Measurements from ENCODE around the gene TGFB1I1. TPM values are rescaled to one million over a fixed set of nuclear protein-coding genes. Genes with fewer than 3 reads are reported as not detected.

Gene TGFB1I1
- total and polyA plus RNA-seq, 2 donors (not counting 3 experiments of a cell fraction or from before 2014, with no cell fraction given): 73.7 to 115 TPM

DNA sequence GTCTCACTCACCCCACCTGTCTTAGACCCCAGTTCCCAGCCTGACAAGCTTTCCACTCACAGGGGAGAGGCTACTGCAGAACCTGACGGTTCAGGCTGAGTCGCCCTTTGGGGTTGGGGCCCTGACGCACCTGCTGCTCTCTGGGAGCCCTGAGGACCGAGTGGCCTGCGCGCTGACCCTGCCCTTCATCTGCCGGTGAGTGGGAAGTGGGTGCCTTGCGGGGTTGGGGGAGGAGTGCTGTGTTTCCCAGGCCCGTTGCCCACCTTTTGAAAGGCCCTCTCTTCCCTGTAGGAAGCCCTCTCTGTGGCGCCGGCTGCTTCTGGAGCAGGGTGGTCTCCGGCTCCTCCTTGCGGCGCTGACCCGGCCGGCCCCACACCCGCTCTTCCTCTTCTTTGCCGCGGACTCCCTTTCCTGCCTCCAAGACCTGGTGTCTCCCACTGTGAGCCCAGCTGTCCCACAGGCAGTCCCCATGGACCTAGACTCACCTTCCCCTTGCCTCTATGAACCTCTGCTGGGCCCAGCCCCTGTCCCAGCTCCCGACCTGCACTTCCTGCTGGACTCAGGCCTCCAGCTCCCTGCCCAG is 6.1 kb upstream of the TGFB1I1 start:
- BruUV-seq (replicated peaks): no TSS peak
- FAIRE-seq (no peak), DNase-seq (ENCODE audit: low read depth, low spot score) (no peak)
- Histone ChIP-seq H3K9me1 (replicated peaks; ENCODE audit: control insufficient read depth, extremely low read depth, insufficient read depth, low read length) (no peaks in the 10 kb centered on the region), H3K4me2 (ENCODE audit: insufficient read depth, low read length) (no peak overlapping the region), H3K79me2 (ENCODE audit: control insufficient read depth, insufficient read depth, low read length) (peaks cover 4% of the 10 kb centered on the region), H3K27ac (ENCODE audit: insufficient read depth, low read depth, low read length) (no peak overlapping the region), H3K9me3 (replicated peaks; ENCODE audit: control insufficient read depth, insufficient read depth, low read length) (no peaks in the 10 kb centered on the region), H4K20me1 (replicated peaks; ENCODE audit: control insufficient read depth, extremely low read depth, insufficient read depth, low read length) (no peaks in the 10 kb centered on the region), H3K4me3 (replicated peaks in 1 of 3; ENCODE audit: insufficient read depth in 1 of 3, low read depth in 1 of 3, low read length in 3 of 3) (no peak overlapping the region), H2AFZ (ENCODE audit: low read depth, low read length) (no peak overlapping the region), H3K27me3 (ENCODE audit: control insufficient read depth in 2 of 2, insufficient read depth in 2 of 2, low read length in 2 of 2) (no peaks in the 10 kb centered on the region), H3K9ac (replicated peaks; ENCODE audit: extremely low read depth, insufficient read depth, low read length) (no peak overlapping the region), H3K36me3 (ENCODE audit: control insufficient read depth in 2 of 2, extremely low read depth in 1 of 2, insufficient read depth in 2 of 2, low read length in 2 of 2) (peaks cover 6 to 27% of the 10 kb centered on the region in 2 experiments), H3K4me1 (ENCODE audit: control insufficient read depth, extremely low read depth, insufficient read depth, low read length) (peaks cover under 1% of the 10 kb centered on the region)
- intact Hi-C loops (cut with micrococcal nuclease) (no loop called here), dilution Hi-C loops (cut with MboI; ENCODE audit: extremely low pct_ligation_motif_present, low sequenced_read_pairs) (no loop called here)
- ChIA-PET POLR2A (no interaction called here), CTCF (no interaction called here)
- TF ChIP-seq GATA2 (IDR thresholded peaks at IDR 0.05; ENCODE audit: insufficient read depth, insufficient read length, low read depth, low read length) (no peak), POLR2A (IDR thresholded peaks at IDR 0.05; ENCODE audit: low read depth, low read length) (no peak), POLR2AphosphoS5 (IDR thresholded peaks at IDR 0.05; ENCODE audit: insufficient read depth, low read depth, low read length) (no peak), MYC (IDR thresholded peaks at IDR 0.05; ENCODE audit: low read depth, low read length) (no peak), EZH2 (IDR thresholded peaks at IDR 0.05; ENCODE audit: borderline replicate concordance, low read depth, low read length, severe bottlenecking) (no peak), JUN (IDR thresholded peaks at IDR 0.05; ENCODE audit: borderline replicate concordance, insufficient read depth, insufficient read length, low read depth) (no peak), FOS (IDR thresholded peaks at IDR 0.05; ENCODE audit: borderline replicate concordance, insufficient read depth, low read length) (no peak)
- TF ChIP-seq, protein P1, sequence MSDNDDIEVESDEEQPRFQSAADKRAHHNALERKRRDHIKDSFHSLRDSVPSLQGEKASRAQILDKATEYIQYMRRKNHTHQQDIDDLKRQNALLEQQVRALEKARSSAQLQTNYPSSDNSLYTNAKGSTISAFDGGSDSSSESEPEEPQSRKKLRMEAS (IDR thresholded peaks at IDR 0.05; ENCODE audit: insufficient read depth, insufficient read length): no peak
- TF ChIP-seq, protein P2, sequence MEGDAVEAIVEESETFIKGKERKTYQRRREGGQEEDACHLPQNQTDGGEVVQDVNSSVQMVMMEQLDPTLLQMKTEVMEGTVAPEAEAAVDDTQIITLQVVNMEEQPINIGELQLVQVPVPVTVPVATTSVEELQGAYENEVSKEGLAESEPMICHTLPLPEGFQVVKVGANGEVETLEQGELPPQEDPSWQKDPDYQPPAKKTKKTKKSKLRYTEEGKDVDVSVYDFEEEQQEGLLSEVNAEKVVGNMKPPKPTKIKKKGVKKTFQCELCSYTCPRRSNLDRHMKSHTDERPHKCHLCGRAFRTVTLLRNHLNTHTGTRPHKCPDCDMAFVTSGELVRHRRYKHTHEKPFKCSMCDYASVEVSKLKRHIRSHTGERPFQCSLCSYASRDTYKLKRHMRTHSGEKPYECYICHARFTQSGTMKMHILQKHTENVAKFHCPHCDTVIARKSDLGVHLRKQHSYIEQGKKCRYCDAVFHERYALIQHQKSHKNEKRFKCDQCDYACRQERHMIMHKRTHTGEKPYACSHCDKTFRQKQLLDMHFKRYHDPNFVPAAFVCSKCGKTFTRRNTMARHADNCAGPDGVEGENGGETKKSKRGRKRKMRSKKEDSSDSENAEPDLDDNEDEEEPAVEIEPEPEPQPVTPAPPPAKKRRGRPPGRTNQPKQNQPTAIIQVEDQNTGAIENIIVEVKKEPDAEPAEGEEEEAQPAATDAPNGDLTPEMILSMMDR (IDR thresholded peaks at IDR 0.05; ENCODE audit: extremely low read depth in 1 of 2, insufficient read depth in 1 of 2, low read depth in 1 of 2, low read length in 2 of 2): no peak
